ENCODE measurements around the gene SLC26A6. TPM values are rescaled to one million over a fixed set of nuclear protein-coding genes. Genes with fewer than 3 reads are reported as not detected.

SLC26A6 gene
- polyA plus RNA-seq, 1 of the 3 experiments (the other 2 are of a cell fraction): 31.9 TPM

GRCh38 chr3:48656061-48656840, 21.0 kb upstream of the SLC26A6 start:
- peaks cover 0 to 8% of the 10 kb centered on the region in 2 experiments; a peak in 1 of 4 replicates for H3K4me1 ChIP-seq (ENCODE audit: control insufficient read depth in 1 of 2, insufficient read depth in 2 of 2, low read depth in 1 of 2, low read length in 1 of 2)
- WGBS (ENCODE audit: low lambda C conversion rate): 96% methylated on average over 72 of the region's 94 CpGs
- TF ChIP-seq RXRA (IDR thresholded peaks at IDR 0.05; ENCODE audit: borderline replicate concordance, low read depth) (no peak), YY1 (IDR thresholded peaks at IDR 0.05; ENCODE audit: low read depth) (no peak), TCF12 (IDR thresholded peaks at IDR 0.05) (no peak), FOXJ3 (CRISPR knock-in tag; IDR thresholded peaks at IDR 0.05) (no peak), FOSL2 (IDR thresholded peaks at IDR 0.05; ENCODE audit: borderline replicate concordance, low read depth) (no peak), RCOR1 (IDR thresholded peaks at IDR 0.05; ENCODE audit: low read length) (no peak), FOXM1 (IDR thresholded peaks at IDR 0.05; ENCODE audit: low read depth) (no peak), TEAD4 (IDR thresholded peaks at IDR 0.05; ENCODE audit: borderline replicate concordance, insufficient read depth) (no peak)
- H3K9me2 ChIP-seq: no peaks in the 10 kb centered on the region
- H3K27me3 ChIP-seq (ENCODE audit: insufficient read depth): no peaks in the 10 kb centered on the region
- ChIA-PET POLR2A (no interaction called here), CTCF (no interaction called here)
- peaks cover 15 to 79% of the 10 kb centered on the region in 2 experiments for H3K36me3 ChIP-seq (replicated peaks in 1 of 2; ENCODE audit: control insufficient read depth in 1 of 2, insufficient read depth in 2 of 2, low read length in 1 of 2)
- H2AFZ ChIP-seq (ENCODE audit: low read depth): no peak overlapping the region
- no peaks in the 10 kb centered on the region for H3F3A ChIP-seq (replicated peaks; ENCODE audit: insufficient read depth)
- no peak overlapping the region for H3K9ac ChIP-seq
- H3K9me3 ChIP-seq: no peaks in the 10 kb centered on the region
- H3K79me2 ChIP-seq (ENCODE audit: insufficient read depth): peaks cover 16% of the 10 kb centered on the region; the same call in 1 of the 2 replicates
- no peak overlapping the region for H3K4me2 ChIP-seq
- no peak overlapping the region for H3K27ac ChIP-seq (ENCODE audit: low read depth in 2 of 2, low read length in 1 of 2)
- peak; percentile 58 for DNase-seq
- H3K4me3 ChIP-seq (ENCODE audit: low read depth in 2 of 2, low read length in 1 of 2): no peak overlapping the region; a peak in 1 of 4 replicates
- peaks cover 16% of the 10 kb centered on the region; the same call in 1 of the 2 replicates for H4K20me1 ChIP-seq (ENCODE audit: insufficient read depth)

GRCh38 chr3:48655606-48656005, 20.3 kb upstream of the SLC26A6 start:
- Histone ChIP-seq H2AFZ (ENCODE audit: low read depth) (no peak overlapping the region), H3K79me2 (ENCODE audit: insufficient read depth) (peaks cover 10% of the 10 kb centered on the region; the same call in 1 of the 2 replicates), H4K20me1 (ENCODE audit: insufficient read depth) (peaks cover 16% of the 10 kb centered on the region; the same call in 1 of the 2 replicates), H3K27me3 (ENCODE audit: insufficient read depth) (no peaks in the 10 kb centered on the region), H3K4me2 (no peak overlapping the region), H3K4me3 (ENCODE audit: low read depth in 2 of 2, low read length in 1 of 2) (no peak overlapping the region), H3K4me1 (ENCODE audit: control insufficient read depth in 1 of 2, insufficient read depth in 2 of 2, low read depth in 1 of 2, low read length in 1 of 2) (peaks cover 0 to 8% of the 10 kb centered on the region in 2 experiments; a peak in 1 of 4 replicates), H3F3A (replicated peaks; ENCODE audit: insufficient read depth) (no peaks in the 10 kb centered on the region), H3K27ac (ENCODE audit: low read depth in 2 of 2, low read length in 1 of 2) (no peak overlapping the region), H3K9me2 (no peaks in the 10 kb centered on the region), H3K36me3 (replicated peaks in 1 of 2; ENCODE audit: control insufficient read depth in 1 of 2, insufficient read depth in 2 of 2, low read length in 1 of 2) (peaks cover 15 to 76% of the 10 kb centered on the region in 2 experiments), H3K9ac (no peak overlapping the region), H3K9me3 (no peaks in the 10 kb centered on the region)
- DNase-seq: no peak
- TF ChIP-seq EZH2phosphoT487 (IDR thresholded peaks at IDR 0.05; ENCODE audit: borderline replicate concordance, low read depth) (no peak), JUND (IDR thresholded peaks at IDR 0.05) (no peak), IRF3 (IDR thresholded peaks at IDR 0.05; ENCODE audit: low read depth, low read length) (no peak), MXI1 (IDR thresholded peaks at IDR 0.05; ENCODE audit: low read depth, low read length) (no peak), REST (IDR thresholded peaks at IDR 0.05; ENCODE audit: low read depth, low read length) (no peak), GABPA (IDR thresholded peaks at IDR 0.05; ENCODE audit: low read depth) (no peak), FOSL2 (IDR thresholded peaks at IDR 0.05; ENCODE audit: borderline replicate concordance, low read depth) (no peak), EP300 (IDR thresholded peaks at IDR 0.05; ENCODE audit: borderline replicate concordance in 1 of 2, low read depth in 1 of 2, low read length in 1 of 2) (no peak), RXRA (IDR thresholded peaks at IDR 0.05; ENCODE audit: borderline replicate concordance, low read depth) (no peak), ELF1 (IDR thresholded peaks at IDR 0.05) (no peak)
- whole genome bisulfite sequencing (ENCODE audit: low lambda C conversion rate): 95% methylated on average over 24 of the region's 30 CpGs
- CTCF ChIA-PET: interaction anchor here (2.3 kb wide), 1 partner anchor 20 kb away, joined by 8 read pairs; the partner anchor contains the start of gene SLC26A6
- POLR2A ChIA-PET: no interaction called here

All from SK-N-SH (cell line).